ENCODE data around the gene SLC6A16.

GRCh38 chr19:49344505-49345423 is 19.8 kb upstream of the SLC6A16 start:
- no peak for TF ChIP-seq CTCF (IDR thresholded peaks at IDR 0.05)
- TF ChIP-seq POLR2A (IDR thresholded peaks at IDR 0.05), result no peak
